OCI-LY7 (cell line): ENCODE measurements around the gene ARMC12.

Source experiments
- CTCF ChIP-seq: fragments of 200-600 bp; sonication (generic); conservative IDR thresholded peaks from 2 replicates; pipeline ENCODE4 v1.5.1; 2014; ENCODE audit warnings: mild to moderate bottlenecking, antibody characterized with exemption, low read length, moderate library complexity, mixed read lengths
- EZH2phosphoT487 ChIP-seq: fragments of 200-600 bp; sonication (generic); IDR thresholded peaks from 2 replicates; pipeline ENCODE4 v1.6.1; 2018; ENCODE audit warnings: low read depth, borderline replicate concordance, mild to moderate bottlenecking, mixed run types, antibody characterized with exemption, low read length, moderate library complexity, mixed read lengths

- peak; percentile 48; the same call in 1 of the 2 replicates for TF ChIP-seq CTCF
- TF ChIP-seq EZH2phosphoT487, result no peak
These were observed 4.9 kb upstream of the ARMC12 start for GRCh38 chr6:35731736-35732532.
